Type B pancreatic cell (in vitro differentiated cells): ENCODE results near the gene KCNK7. TPM values are rescaled to one million over a fixed set of nuclear protein-coding genes. Genes with fewer than 3 reads are reported as not detected.

ENCODE experiments used
- DNase-seq: peaks from one replicate; pipeline ENCODE4 v3.0.0; 2021; ENCODE audit warnings: mixed read lengths; ENCODE audit not compliant: unreplicated experiment; ENCODE audit errors: extremely low spot score
- H3K27ac Mint-ChIP-seq: 2 replicates; pipeline ENCODE4 v1.8.0; 2021; ENCODE audit warnings: mild to moderate bottlenecking, mixed read lengths
- H3K27me3 Mint-ChIP-seq: 2 replicates; pipeline ENCODE4 v1.8.0; 2021; ENCODE audit warnings: mixed read lengths
- H3K36me3 Mint-ChIP-seq: 2 replicates; pipeline ENCODE4 v1.8.0; 2021; ENCODE audit warnings: mixed read lengths
- H3K4me1 Mint-ChIP-seq: one replicate; pipeline ENCODE4 v1.8.0; 2021; ENCODE audit warnings: mixed read lengths; ENCODE audit not compliant: unreplicated experiment
- H3K4me3 Mint-ChIP-seq: 2 replicates; pipeline ENCODE4 v1.8.0; 2021; ENCODE audit warnings: mild to moderate bottlenecking, mixed read lengths
- H3K9me3 Mint-ChIP-seq: 2 replicates; pipeline ENCODE4 v1.8.0; 2021; ENCODE audit warnings: mixed read lengths
- total RNA-seq: library from RNA; stranded (reverse); gene quantifications from 2 replicates; pipeline ENCODE4 v1.2.1, GENCODE V29; 2021; ENCODE audit warnings: low replicate concordance
- TF ChIP-seq, protein P1 (sequence below): fragments of 200-600 bp; sonication (generic); conservative IDR thresholded peaks from 2 replicates; pipeline ENCODE4 v1.5.0; 2021; ENCODE audit warnings: antibody characterized with exemption, mild to moderate bottlenecking

KCNK7 gene
- total RNA-seq, 1 donor from 2014 or later: 0.36 TPM

DNA sequence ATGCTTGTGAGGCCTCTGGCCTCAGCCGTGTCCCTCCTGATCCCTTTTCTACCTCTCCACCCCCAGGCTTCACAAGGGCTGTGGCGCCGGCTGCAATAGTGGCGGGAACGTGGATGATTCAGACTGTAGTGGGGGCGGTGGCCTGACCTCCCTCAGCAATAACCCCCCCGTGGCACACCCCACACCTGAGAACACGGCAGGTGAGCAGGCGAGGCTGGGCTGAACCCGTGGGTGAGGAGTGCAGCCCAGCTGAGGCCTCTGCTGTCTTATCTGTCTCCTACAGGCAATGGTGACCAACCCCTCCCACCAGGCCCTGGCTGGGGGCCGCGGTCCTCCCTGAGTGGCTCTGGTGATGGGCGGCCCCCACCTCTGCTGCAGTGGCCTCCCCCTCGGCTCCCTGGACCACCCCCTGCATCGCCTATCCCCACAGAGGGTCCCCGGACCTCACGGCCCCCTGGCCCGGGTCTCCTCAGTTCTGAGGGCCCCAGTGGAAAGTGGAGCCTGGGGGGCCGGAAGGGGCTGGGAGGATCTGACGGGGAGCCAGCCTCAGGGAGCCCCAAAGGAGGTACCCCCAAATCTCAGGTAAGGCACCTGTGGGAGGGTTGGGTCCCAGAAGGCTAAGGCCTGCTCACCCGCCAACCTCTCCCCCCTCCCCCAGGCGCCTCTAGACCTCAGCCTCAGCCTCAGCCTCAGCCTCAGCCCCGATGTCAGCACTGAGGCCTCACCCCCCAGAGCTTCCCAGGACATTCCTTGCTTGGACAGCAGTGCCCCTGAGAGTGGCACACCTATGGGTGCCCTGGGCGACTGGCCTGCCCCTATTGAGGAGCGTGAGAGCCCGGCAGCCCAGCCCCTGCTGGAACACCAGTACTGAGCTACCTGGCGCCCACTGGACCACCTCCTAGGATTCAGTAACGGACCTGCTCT lies 40.8 kb upstream of the KCNK7 start:
- H3K36me3 Mint-ChIP-seq: no peaks in the 10 kb centered on the region
- no peaks in the 10 kb centered on the region for H3K27me3 Mint-ChIP-seq
- TF ChIP-seq, protein P1, sequence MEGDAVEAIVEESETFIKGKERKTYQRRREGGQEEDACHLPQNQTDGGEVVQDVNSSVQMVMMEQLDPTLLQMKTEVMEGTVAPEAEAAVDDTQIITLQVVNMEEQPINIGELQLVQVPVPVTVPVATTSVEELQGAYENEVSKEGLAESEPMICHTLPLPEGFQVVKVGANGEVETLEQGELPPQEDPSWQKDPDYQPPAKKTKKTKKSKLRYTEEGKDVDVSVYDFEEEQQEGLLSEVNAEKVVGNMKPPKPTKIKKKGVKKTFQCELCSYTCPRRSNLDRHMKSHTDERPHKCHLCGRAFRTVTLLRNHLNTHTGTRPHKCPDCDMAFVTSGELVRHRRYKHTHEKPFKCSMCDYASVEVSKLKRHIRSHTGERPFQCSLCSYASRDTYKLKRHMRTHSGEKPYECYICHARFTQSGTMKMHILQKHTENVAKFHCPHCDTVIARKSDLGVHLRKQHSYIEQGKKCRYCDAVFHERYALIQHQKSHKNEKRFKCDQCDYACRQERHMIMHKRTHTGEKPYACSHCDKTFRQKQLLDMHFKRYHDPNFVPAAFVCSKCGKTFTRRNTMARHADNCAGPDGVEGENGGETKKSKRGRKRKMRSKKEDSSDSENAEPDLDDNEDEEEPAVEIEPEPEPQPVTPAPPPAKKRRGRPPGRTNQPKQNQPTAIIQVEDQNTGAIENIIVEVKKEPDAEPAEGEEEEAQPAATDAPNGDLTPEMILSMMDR: no peak
- H3K27ac Mint-ChIP-seq: no peak overlapping the region
- no peaks in the 10 kb centered on the region for H3K9me3 Mint-ChIP-seq
- H3K4me1 Mint-ChIP-seq: peaks cover 4% of the 10 kb centered on the region
- H3K4me3 Mint-ChIP-seq: peak overlapping the region; percentile 69
- DNase-seq: no peak

DNA sequence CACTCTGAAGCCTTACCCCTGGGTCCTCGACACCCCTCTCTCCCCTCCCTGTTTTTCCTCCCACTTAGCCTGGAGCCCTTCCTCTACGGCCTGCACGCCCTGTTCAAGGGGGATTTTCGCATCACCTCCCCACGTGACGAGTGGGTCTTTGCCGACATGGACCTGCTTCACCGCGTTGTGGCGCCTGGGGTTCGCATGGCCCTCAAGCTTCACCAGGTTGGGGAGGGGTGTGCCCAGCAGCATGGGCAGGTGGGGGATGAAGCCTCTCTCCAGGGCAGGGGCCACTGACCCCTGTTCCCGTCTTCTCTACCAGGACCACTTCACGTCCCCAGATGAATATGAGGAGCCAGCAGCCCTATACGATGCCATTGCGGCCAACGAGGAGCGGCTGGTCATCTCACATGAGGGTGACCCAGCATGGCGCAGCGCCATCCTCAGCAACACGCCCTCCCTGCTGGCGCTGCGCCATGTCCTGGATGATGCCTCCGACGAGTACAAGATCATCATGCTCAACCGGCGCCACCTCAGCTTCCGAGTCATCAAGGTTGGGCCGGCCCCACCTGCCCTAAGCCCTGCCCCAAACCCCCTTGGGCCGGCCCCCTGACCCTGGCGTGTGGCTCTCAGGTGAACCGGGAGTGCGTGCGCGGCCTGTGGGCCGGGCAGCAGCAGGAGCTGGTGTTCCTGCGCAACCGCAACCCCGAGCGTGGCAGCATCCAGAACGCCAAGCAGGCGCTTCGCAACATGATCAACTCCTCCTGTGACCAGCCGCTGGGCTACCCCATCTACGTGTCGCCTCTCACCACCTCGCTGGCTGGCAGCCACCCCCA lies 39.5 kb upstream of the KCNK7 start:
- no peak for DNase-seq
- H3K9me3 Mint-ChIP-seq: no peaks in the 10 kb centered on the region
- TF ChIP-seq, protein P1: no peak
- H3K27me3 Mint-ChIP-seq: no peaks in the 10 kb centered on the region
- peaks cover 4% of the 10 kb centered on the region for H3K4me1 Mint-ChIP-seq
- no peak overlapping the region for H3K27ac Mint-ChIP-seq
- no peaks in the 10 kb centered on the region for H3K36me3 Mint-ChIP-seq
- H3K4me3 Mint-ChIP-seq: no peak overlapping the region

DNA sequence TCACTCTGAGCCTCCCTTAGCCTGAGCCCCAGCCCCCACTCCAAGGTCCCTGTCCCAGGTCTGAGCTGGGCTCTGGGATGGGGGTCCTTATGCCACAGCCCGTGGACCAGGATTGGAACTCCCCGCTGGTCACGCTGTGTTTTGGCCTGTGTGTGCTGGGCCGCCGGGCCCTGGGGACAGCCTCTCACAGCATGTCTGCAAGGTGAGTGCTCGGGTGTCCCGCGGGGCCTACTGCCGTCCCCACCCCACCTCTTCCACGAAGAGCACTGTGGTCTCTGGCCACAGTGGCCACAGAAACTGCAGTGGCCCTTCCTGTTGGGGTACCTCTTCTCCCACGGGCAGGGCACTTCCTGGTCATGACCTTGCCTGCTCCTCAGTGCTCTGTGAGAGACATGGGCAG lies 38.8 kb upstream of the KCNK7 start:
- Mint-ChIP-seq H3K4me3 (no peak overlapping the region), H3K27me3 (no peaks in the 10 kb centered on the region), H3K9me3 (no peaks in the 10 kb centered on the region), H3K27ac (no peak overlapping the region), H3K36me3 (no peaks in the 10 kb centered on the region), H3K4me1 (peaks cover 4% of the 10 kb centered on the region)
- DNase-seq: no peak
- TF ChIP-seq, protein P1: no peak

DNA sequence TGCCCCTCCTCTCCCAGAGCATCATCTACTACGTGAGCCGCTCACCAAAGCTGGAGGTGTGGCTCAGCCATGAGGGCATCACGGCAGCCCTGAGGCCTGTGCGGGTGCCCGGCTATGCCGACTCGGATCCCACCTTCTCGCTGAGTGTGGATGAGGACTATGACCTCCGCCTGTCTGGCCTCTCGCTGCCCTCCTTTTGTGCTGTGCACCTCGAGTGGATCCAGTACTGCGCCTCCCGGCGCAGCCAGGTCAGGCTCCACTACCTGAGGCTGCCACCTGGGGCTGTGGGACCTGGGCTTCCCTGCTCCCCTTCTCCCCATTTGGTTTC lies 38.5 kb upstream of the KCNK7 start:
- Mint-ChIP-seq H3K4me1 (peaks cover 4% of the 10 kb centered on the region), H3K27ac (no peak overlapping the region), H3K36me3 (no peaks in the 10 kb centered on the region)

DNA sequence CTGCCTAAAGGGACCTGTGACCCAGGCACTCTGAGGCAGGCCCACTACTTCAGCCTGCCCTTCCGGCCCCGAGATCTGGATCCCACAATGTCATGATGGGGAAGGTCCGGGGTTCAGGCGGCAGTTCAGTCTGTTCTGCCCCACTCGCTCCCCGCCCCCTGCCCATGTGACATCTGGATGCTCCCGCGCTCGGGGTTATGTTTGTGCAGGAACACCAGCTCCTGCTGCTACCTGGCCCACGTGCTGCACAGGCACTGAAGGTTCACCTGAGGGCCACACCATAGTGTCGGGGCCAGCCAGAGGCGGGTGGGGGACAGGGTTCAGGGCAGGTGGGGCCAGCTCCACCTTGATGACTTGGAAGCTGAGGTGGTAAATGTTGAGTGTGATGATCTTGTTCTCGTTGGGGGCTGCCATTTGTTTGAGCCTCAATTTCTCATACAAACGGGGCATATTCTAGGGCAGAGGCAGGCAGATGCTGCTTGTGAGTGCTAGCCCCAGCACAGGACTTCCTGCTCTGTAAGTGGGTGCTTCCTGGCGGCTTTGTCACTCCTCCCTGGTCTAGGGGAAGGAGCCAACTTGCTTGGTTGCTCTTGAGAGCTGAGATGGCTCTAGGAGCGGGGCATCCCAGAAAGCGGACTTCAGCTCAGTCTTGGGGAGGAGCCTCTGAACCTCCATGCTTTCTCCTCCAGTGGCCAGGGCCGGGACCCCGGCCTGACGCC lies 37.9 kb upstream of the KCNK7 start:
- Mint-ChIP-seq H3K36me3 (no peaks in the 10 kb centered on the region), H3K9me3 (no peaks in the 10 kb centered on the region), H3K4me3 (no peak overlapping the region), H3K4me1 (no peaks in the 10 kb centered on the region), H3K27ac (no peak overlapping the region), H3K27me3 (no peaks in the 10 kb centered on the region)
- TF ChIP-seq, protein P1: no peak
- no peak for DNase-seq

More for the DNA sequence above, 38.5 kb upstream of the KCNK7 start:
- DNase-seq: no peak
- Mint-ChIP-seq H3K27me3 (no peaks in the 10 kb centered on the region), H3K9me3 (no peaks in the 10 kb centered on the region), H3K4me3 (no peak overlapping the region)
- TF ChIP-seq, protein P1: no peak
